Liver (tissue), 3 donors: ENCODE data around the gene MOCS3.

ENCODE experiments used
- GABPA ChIP-seq, 2 donors: IDR thresholded peaks in 1 of 2; conservative IDR thresholded peaks in 1 of 2; 2 replicates each; pipeline ENCODE4 v1.6.1; 2016; ENCODE audit warnings: antibody characterized with exemption in 2 of 2, mild to moderate bottlenecking in 1 of 2, moderate library complexity in 1 of 2
- RAD21 ChIP-seq, 2 donors: IDR thresholded peaks; 2 replicates each; pipeline ENCODE4 v1.6.1; 2016; ENCODE audit warnings: antibody characterized with exemption in 2 of 2, mild to moderate bottlenecking in 2 of 2
- TF ChIP-seq, protein P1 (sequence below): fragments of 150-350 bp; IDR thresholded peaks from 2 replicates; pipeline ENCODE4 v1.5.1; 2017; ENCODE audit warnings: improper control_type of control experiment, low read depth, low read length; ENCODE audit not compliant: missing input control
- TF ChIP-seq, protein P2 (sequence below): IDR thresholded peaks from 2 replicates; pipeline ENCODE4 v1.6.1; 2016; ENCODE audit warnings: antibody characterized with exemption, mild to moderate bottlenecking
- donor health status: healthy.
- donor health status: healthy.

DNA sequence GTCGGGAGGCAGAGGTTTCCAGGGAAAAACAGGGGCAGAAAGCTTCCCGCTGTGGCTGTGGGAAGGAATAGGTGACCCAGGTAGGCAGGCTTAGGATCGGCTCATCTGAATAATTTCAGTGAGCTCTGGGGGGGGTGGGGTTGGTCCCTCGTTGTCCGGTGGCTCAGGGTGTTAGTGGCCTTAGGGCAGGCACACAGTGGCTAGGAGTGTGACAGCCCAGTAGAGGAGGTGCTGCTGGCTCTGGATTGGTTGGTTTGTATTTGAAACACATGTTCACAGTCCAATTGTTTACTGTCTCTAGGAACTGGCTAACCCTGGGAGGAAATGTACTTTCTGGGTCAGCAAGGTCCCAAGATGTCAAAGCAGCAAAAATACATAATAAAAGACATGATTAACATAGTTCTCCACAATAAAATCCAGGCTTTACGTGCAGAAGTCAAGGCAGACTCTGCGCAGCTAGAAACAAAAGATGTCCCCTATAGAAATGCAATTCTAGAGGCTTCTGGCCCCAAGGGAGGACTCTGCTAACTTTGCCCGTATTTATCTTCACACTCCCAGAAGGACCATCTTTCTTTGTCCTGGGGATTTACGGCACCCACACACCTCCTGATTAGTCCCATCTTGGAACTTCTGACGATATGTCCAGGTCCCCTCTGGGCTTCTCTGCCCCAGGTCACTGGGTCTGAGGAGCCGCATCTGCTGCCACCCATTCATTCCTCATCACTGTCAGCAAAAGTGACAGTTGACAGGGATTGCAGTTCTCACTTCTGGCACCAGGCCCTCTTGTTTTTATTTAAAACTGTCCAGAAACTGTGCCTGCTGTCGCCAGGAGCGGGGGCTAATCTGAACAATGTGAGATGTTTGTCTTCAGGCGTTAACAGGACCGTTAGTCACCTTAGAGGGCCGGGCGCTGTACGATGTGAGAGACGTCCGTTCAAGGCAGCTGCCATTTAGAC lies 18.7 kb downstream of the MOCS3 start:
- TF ChIP-seq RAD21 (IDR thresholded peaks at IDR 0.05), result no peak
- TF ChIP-seq, protein P1, sequence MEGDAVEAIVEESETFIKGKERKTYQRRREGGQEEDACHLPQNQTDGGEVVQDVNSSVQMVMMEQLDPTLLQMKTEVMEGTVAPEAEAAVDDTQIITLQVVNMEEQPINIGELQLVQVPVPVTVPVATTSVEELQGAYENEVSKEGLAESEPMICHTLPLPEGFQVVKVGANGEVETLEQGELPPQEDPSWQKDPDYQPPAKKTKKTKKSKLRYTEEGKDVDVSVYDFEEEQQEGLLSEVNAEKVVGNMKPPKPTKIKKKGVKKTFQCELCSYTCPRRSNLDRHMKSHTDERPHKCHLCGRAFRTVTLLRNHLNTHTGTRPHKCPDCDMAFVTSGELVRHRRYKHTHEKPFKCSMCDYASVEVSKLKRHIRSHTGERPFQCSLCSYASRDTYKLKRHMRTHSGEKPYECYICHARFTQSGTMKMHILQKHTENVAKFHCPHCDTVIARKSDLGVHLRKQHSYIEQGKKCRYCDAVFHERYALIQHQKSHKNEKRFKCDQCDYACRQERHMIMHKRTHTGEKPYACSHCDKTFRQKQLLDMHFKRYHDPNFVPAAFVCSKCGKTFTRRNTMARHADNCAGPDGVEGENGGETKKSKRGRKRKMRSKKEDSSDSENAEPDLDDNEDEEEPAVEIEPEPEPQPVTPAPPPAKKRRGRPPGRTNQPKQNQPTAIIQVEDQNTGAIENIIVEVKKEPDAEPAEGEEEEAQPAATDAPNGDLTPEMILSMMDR, result no peak
- TF ChIP-seq, protein P2, sequence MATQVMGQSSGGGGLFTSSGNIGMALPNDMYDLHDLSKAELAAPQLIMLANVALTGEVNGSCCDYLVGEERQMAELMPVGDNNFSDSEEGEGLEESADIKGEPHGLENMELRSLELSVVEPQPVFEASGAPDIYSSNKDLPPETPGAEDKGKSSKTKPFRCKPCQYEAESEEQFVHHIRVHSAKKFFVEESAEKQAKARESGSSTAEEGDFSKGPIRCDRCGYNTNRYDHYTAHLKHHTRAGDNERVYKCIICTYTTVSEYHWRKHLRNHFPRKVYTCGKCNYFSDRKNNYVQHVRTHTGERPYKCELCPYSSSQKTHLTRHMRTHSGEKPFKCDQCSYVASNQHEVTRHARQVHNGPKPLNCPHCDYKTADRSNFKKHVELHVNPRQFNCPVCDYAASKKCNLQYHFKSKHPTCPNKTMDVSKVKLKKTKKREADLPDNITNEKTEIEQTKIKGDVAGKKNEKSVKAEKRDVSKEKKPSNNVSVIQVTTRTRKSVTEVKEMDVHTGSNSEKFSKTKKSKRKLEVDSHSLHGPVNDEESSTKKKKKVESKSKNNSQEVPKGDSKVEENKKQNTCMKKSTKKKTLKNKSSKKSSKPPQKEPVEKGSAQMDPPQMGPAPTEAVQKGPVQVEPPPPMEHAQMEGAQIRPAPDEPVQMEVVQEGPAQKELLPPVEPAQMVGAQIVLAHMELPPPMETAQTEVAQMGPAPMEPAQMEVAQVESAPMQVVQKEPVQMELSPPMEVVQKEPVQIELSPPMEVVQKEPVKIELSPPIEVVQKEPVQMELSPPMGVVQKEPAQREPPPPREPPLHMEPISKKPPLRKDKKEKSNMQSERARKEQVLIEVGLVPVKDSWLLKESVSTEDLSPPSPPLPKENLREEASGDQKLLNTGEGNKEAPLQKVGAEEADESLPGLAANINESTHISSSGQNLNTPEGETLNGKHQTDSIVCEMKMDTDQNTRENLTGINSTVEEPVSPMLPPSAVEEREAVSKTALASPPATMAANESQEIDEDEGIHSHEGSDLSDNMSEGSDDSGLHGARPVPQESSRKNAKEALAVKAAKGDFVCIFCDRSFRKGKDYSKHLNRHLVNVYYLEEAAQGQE, result no peak
- TF ChIP-seq GABPA (IDR thresholded peaks at IDR 0.05 in 1 of 2, conservative IDR thresholded peaks at IDR 0.05 in 1 of 2), result no peak
